Left renal cortex interstitium (tissue), 4 donors: ENCODE results near the gene ADRM1. TPM values are rescaled to one million over a fixed set of nuclear protein-coding genes. Genes with fewer than 3 reads are reported as not detected.

Source experiments
- DNase-seq, 4 donors: peaks; one replicate each; pipeline ENCODE4 v3.0.0-alpha.2; 2013; ENCODE audit warnings: low read depth in 4 of 4, low spot score in 2 of 4, missing footprints in 1 of 4
- polyA plus RNA-seq, 4 donors: library from polyadenylated mRNA; unstranded; fragments of 120-200 nt; gene quantifications; one replicate each; pipeline ENCODE4 v1.2.1, GENCODE V29; 2013; ENCODE audit not compliant: insufficient read length in 4 of 4

ADRM1 gene
- polyA plus RNA-seq, 4 donors = 44.0 to 74.9 (median 62.5) TPM

- no peak for DNase-seq
Observed at GRCh38 chr20:62322492-62323041, 19.8 kb downstream of the ADRM1 start.

DNA sequence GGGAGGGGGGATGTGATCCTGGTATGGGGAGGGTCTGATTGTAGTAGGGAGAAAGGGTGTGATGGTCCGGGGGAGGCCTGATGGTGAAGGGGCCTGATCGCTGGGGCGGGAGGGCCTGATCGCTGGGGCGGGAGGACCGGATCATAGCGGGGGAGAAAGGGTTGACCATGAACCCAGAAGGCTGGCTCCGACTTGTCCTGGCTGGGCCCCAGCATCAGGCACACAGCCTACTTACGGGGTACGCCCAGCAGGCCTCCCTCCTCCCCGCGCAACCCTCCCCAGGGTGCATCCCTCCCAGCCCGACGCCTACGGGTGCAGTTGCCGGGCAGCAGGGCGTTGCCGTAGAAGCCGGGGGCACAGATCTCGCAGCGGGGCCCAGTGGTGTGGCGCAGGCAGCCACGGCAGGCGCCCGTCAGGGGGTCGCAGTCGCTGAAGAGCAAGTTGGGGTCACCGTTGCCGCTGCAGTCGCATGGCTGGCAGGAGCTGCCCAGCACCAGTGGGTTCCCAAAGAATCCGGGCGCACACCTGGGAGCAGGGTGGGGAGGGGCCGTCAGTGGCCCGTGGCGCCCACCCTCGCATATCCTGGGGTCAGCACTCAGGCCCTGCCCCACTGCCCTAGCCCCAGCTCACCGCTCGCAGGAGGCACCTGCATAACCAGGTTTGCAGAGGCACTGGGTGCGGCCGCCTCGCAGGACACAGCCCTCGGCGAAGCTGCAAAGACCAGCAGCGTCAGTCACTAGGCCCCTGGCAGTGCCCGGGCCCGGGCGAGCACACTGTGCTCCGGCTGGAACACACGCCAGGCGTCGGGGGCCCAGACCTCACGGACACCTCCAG, 20.6 kb downstream of the ADRM1 start:
- no peak for DNase-seq

- DNase-seq = no peak
Observed at GRCh38 chr20:62323980-62324906, 21.4 kb downstream of the ADRM1 start.

- DNase-seq = no peak
Observed at GRCh38 chr20:62325172-62325905, 22.5 kb downstream of the ADRM1 start.

GRCh38 chr20:62326559-62326958, 23.8 kb downstream of the ADRM1 start:
- no peak for DNase-seq

GRCh38 chr20:62326959-62327725, 24.3 kb downstream of the ADRM1 start:
- DNase-seq = no peak

DNA sequence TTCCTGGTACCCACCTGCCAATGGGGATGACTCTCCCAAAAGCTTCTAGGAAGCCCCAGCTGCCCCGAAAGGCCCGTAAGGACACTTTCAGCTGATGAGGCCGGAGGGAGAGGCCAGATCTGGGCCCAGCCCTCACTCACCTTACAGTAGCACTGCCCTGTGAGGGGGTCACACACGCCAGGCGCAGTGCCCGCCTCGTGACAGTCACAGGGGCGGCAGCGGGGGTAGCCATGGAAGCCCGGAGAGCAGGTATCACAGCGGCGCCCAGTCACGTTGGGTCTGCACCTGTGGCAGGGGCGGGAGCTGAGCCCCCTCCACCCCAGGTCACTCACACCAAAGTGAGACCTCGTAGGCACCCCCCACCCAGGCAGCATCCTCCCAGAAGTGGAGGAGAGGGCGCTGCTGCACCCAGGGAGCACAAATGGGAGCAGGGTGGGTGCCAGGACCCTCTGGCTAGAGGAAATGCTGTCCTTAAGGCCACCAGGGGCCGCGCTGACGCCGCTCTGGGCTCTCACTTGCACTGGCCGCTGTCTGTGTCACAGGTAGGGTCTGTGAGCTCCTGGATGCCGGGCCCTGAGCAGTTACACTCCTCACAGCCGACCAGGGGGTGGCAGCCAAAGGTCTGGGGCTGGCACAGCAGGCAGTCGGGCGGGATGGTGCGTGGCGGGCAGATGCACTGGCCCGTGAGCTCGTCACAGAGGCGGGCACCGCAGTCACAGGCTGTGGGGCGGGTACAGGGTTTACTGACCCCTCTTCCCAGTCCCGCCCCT, 25.1 kb downstream of the ADRM1 start:
- DNase-seq = no peak

GRCh38 chr20:62328684-62329388, 26.0 kb downstream of the ADRM1 start:
- no peak for DNase-seq

DNA sequence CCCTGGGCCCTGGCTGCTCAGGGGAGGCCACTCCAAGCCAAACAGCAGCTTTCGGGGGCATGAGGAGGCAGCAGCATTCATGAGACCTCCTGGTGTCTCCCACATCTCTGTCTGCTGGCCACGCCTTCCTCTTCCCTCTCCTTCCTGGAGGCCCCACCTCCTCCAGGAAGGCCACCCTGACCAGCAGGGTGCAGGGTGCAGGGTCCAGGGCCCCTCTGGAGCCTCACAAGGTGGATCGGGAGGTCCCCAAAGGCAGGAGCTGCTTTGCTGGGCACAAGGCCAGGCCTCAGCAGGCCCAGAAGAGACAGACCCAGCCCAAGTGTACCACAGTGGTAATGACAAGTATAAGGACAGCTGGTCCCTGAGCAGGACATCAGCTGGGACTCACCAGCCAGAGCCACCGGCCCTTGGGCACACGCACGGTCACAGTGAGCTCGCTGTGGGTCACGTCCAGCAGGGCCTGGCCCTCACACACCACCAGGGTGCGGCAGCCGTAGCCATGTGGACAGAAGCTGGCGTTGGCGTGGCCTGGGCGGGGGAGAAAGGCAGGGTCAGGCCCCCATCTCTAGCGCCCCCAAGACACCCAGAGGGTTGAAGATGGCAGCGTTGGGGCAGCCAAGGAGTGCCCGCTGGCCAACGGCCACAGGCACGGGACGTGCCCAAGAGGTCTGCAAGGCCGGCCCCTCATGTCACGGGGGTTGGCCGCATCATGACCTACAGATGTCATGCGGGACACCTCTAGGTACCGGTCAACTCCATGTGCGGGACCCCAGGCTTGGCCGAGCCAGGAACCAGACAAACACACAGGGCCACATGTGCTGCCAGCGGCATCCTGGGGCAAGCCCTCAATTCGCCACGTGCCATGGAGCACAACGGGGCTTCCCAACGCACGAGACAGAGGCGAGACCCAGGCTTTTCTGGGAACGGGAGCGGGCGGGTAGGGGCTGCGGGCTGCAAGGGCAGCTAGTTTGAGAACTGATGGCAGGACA, 26.9 kb downstream of the ADRM1 start:
- DNase-seq = no peak

GRCh38 chr20:62330576-62331317, 27.9 kb downstream of the ADRM1 start:
- DNase-seq = no peak

- no peak for DNase-seq
Observed at GRCh38 chr20:62331347-62331746, 28.6 kb downstream of the ADRM1 start.

- DNase-seq = no peak
Observed at GRCh38 chr20:62332421-62332820, 29.6 kb downstream of the ADRM1 start.

GRCh38 chr20:62332989-62333819, 30.4 kb downstream of the ADRM1 start:
- DNase-seq = no peak

GRCh38 chr20:62333820-62334595, 31.2 kb downstream of the ADRM1 start:
- no peak for DNase-seq

DNA sequence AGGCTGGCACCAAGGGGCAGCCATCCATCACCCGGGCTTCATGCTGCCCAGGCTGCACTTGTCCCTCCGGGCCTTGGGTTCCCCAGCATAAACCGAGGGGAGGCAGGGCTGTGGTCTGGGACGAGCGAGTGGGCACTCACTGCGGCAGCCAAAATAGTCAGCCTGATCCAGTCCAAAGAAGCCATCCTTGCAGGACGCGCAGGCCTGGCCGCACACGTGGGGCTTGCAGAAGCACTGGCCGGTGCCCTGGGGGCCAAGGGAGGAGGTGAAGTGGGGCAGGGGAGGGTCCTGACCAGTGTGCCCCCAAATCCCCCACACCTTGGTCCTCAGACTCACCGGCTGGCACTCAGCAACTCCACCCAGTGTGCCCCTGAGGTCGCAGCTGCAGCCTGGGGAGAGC, 32.1 kb downstream of the ADRM1 start:
- DNase-seq = no peak
